Fibroblast of lung (primary cell): ENCODE results near the gene PPP1R1B. TPM values are rescaled to one million over a fixed set of nuclear protein-coding genes. Genes with fewer than 3 reads are reported as not detected.
A peak's percentile ranks its signal among the peaks of the same experiment; 100 is the strongest.

Experiments used
- DNase-seq, 2 donors: peaks; one replicate each; pipeline versions ENCODE4 v3.0.0 to v3.0.0-alpha.2; 2010; ENCODE audit warnings: low read depth in 2 of 2
- H2AFZ ChIP-seq: 2 replicates; pipeline ENCODE4 v1.5.1; 2012; ENCODE audit warnings: low read length, control low read depth, inconsistent platforms
- H3K27ac ChIP-seq: 2 replicates; pipeline ENCODE4 v1.5.1; 2011; ENCODE audit warnings: low read length, control low read depth; ENCODE audit not compliant: insufficient read depth
- H3K27me3 ChIP-seq: 2 replicates; pipeline ENCODE4 v1.5.1; 2011; ENCODE audit warnings: mild to moderate bottlenecking, low read length; ENCODE audit not compliant: control insufficient read depth, insufficient read depth
- H3K36me3 ChIP-seq: 2 replicates; pipeline ENCODE4 v1.5.1; 2011; ENCODE audit warnings: low read length; ENCODE audit not compliant: control insufficient read depth, insufficient read depth
- H3K4me1 ChIP-seq: 2 replicates; pipeline ENCODE4 v1.5.1; 2011; ENCODE audit warnings: low read length; ENCODE audit not compliant: control insufficient read depth, insufficient read depth; ENCODE audit errors: extremely low read depth
- H3K4me2 ChIP-seq: 2 replicates; pipeline ENCODE4 v1.5.1; 2011; ENCODE audit warnings: low read length, control low read depth; ENCODE audit not compliant: insufficient read depth; ENCODE audit errors: extremely low read depth
- H3K4me3 ChIP-seq, 4 experiments: fragments of 200-600 bp in 1 of 4; sonication (generic) in 1 of 4; replicated peaks in 1 of 4; 2 replicates each; pipeline ENCODE4 v1.5.1; 2011 to 2016; ENCODE audit warnings: low read length in 4 of 4, low read depth in 3 of 4, mild to moderate bottlenecking in 3 of 4, control low read depth in 2 of 4, inconsistent platforms in 1 of 4, mixed read lengths in 1 of 4; ENCODE audit not compliant: insufficient read depth in 1 of 4; ENCODE audit errors: control extremely low read depth in 1 of 4
- H3K79me2 ChIP-seq: 2 replicates; pipeline ENCODE4 v1.5.1; 2012; ENCODE audit warnings: mild to moderate bottlenecking, low read length, inconsistent platforms; ENCODE audit not compliant: control insufficient read depth, insufficient read depth
- H3K9ac ChIP-seq: 2 replicates; pipeline ENCODE4 v1.5.1; 2011; ENCODE audit warnings: mild to moderate bottlenecking, low read length, control low read depth; ENCODE audit not compliant: insufficient read depth
- H3K9me3 ChIP-seq: 2 replicates; pipeline ENCODE4 v1.5.1; 2012; ENCODE audit warnings: low read depth, low read length; ENCODE audit not compliant: control insufficient read depth, insufficient read depth
- H4K20me1 ChIP-seq: 2 replicates; pipeline ENCODE4 v1.5.1; 2011; ENCODE audit warnings: low read length; ENCODE audit not compliant: control insufficient read depth, insufficient read depth; ENCODE audit errors: extremely low read depth
- EZH2 ChIP-seq: IDR thresholded peaks from 2 replicates; pipeline ENCODE4 v1.5.1; 2012; ENCODE audit warnings: low read length, control low read depth, mild to moderate bottlenecking; ENCODE audit errors: missing control alignments
- polyA plus RNA-seq, 2 donors: library from polyadenylated mRNA; depleted of rRNA in 1 of 2; stranded (reverse) in 1 of 2; unstranded in 1 of 2; fragments of >200 nt; gene quantifications; 2 replicates each; pipeline ENCODE4 v1.2.1, GENCODE V29; 2011 to 2012; ENCODE audit warnings: missing spikeins in 1 of 2
- total RNA-seq: library from RNA; depleted of rRNA; stranded (reverse); fragments of >200 nt; gene quantifications from 2 replicates; pipeline ENCODE4 v1.2.1, GENCODE V29; 2014
- TF ChIP-seq, protein P1 (sequence below), 2 donors: IDR thresholded peaks in 1 of 2; conservative IDR thresholded peaks in 1 of 2; 1 replicate in 1 of 2; 2 replicates in 1 of 2; pipeline ENCODE4 v1.5.1; 2011 to 2012; ENCODE audit warnings: low read length in 2 of 2, control low read depth in 1 of 2, inconsistent platforms in 1 of 2, low read depth in 1 of 2, mild to moderate bottlenecking in 1 of 2

PPP1R1B gene
- total and polyA plus RNA-seq, 2 donors (not counting 1 experiment from before 2014, with no cell fraction given), result under 0.01 to 0.05 TPM

DNA sequence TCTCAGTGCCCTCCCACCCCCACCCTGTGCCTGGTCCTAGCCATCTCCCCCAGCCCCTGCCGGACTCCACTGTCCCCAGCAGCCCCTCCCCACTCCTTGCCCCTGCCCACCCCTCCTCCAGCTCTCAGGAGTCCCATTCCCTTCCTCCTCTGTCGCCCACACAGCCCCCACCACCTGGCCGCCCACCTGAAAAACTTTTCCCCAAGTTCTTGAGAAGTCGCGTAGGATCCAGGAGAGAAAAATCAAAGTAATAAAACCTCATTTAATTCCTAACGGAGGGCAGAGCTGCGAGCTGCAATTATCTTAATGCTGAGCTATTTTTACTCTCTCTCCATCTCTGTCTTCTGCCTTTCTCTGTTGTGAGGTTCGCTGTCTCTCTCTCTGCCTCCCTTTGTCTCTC lies 2.4 kb upstream of the PPP1R1B start:
- TF ChIP-seq, protein P1, sequence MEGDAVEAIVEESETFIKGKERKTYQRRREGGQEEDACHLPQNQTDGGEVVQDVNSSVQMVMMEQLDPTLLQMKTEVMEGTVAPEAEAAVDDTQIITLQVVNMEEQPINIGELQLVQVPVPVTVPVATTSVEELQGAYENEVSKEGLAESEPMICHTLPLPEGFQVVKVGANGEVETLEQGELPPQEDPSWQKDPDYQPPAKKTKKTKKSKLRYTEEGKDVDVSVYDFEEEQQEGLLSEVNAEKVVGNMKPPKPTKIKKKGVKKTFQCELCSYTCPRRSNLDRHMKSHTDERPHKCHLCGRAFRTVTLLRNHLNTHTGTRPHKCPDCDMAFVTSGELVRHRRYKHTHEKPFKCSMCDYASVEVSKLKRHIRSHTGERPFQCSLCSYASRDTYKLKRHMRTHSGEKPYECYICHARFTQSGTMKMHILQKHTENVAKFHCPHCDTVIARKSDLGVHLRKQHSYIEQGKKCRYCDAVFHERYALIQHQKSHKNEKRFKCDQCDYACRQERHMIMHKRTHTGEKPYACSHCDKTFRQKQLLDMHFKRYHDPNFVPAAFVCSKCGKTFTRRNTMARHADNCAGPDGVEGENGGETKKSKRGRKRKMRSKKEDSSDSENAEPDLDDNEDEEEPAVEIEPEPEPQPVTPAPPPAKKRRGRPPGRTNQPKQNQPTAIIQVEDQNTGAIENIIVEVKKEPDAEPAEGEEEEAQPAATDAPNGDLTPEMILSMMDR (conservative IDR thresholded peaks at IDR 0.05 in 1 of 2, IDR thresholded peaks at IDR 0.05 in 1 of 2; ENCODE audit: low read depth in 1 of 2, low read length in 2 of 2), result no peak
- no peak for TF ChIP-seq EZH2
- H3K27me3 ChIP-seq, result peaks cover 47% of the 10 kb centered on the region
- no peaks in the 10 kb centered on the region for H3K9me3 ChIP-seq
- H3K9ac ChIP-seq, result no peak overlapping the region
- no peak for DNase-seq
- H2AFZ ChIP-seq, result no peak overlapping the region
- no peak overlapping the region for H3K27ac ChIP-seq
- no peaks in the 10 kb centered on the region for H3K4me1 ChIP-seq
- no peak overlapping the region for H3K4me3 ChIP-seq
- H3K4me2 ChIP-seq, result no peak overlapping the region
- H4K20me1 ChIP-seq, result no peaks in the 10 kb centered on the region
- no peaks in the 10 kb centered on the region for H3K36me3 ChIP-seq
- H3K79me2 ChIP-seq, result no peaks in the 10 kb centered on the region

DNA sequence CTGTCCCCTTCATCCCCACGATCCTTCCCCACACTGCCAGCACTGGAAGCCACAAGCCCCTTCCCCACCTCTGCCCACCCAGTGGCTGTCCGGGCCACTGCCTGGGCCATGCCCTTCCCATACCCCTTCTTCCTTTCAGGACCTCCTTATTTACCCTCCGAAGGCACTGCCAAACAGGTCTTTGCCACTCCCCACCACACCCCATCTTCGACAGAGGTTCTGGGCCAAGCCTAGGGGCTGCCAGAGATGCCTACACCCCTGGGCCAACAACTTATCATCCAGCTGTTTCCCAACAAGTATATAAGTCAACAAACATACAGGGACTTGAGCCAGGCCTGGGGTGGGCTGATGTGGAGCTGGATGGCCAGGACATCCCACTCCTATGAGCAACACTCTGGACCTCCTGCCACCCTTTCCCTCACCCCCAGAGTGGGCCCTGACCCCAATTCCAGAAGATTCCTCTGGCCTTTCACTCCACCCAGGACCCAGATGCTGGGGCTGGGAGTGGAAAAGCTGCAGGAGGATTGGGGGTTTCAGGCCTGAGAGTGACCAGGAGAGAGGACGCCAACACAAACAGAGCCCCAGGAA lies 1.5 kb upstream of the PPP1R1B start:
- no peak overlapping the region for H3K9ac ChIP-seq
- H3K4me3 ChIP-seq, result no peak overlapping the region
- no peaks in the 10 kb centered on the region for H3K79me2 ChIP-seq
- H3K4me1 ChIP-seq, result no peaks in the 10 kb centered on the region
- no peak for DNase-seq
- no peaks in the 10 kb centered on the region for H4K20me1 ChIP-seq
- H3K4me2 ChIP-seq, result no peak overlapping the region
- H2AFZ ChIP-seq, result no peak overlapping the region
- peaks cover 52% of the 10 kb centered on the region for H3K27me3 ChIP-seq
- no peaks in the 10 kb centered on the region for H3K36me3 ChIP-seq
- TF ChIP-seq, protein P1 (conservative IDR thresholded peaks at IDR 0.05 in 1 of 2, IDR thresholded peaks at IDR 0.05 in 1 of 2; ENCODE audit: low read depth in 1 of 2, low read length in 2 of 2), result no peak
- no peak for TF ChIP-seq EZH2
- no peak overlapping the region for H3K27ac ChIP-seq
- H3K9me3 ChIP-seq, result no peaks in the 10 kb centered on the region

DNA sequence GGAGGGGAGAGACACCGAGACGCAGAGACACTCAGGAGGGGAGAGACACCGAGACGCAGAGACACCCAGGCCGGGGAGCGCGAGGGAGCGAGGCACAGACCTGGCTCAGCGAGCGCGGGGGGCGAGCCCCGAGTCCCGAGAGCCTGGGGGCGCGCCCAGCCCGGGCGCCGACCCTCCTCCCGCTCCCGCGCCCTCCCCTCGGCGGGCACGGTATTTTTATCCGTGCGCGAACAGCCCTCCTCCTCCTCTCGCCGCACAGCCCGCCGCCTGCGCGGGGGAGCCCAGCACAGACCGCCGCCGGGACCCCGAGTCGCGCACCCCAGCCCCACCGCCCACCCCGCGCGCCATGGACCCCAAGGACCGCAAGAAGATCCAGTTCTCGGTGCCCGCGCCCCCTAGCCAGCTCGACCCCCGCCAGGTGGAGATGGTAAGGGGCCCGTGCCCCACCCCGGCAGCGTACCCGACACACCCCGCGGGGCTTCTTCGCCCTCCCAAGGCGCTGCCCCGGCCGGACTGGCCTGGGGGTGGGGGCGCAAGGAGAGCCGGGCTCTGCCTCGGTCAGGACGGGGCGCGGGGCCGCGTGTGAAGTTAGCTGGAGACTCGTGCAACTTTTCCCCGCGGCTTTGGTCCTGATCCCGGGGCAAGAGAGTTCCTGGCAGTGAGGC lies 427 bp downstream of the PPP1R1B start:
- TF ChIP-seq, protein P1 (conservative IDR thresholded peaks at IDR 0.05 in 1 of 2, IDR thresholded peaks at IDR 0.05 in 1 of 2; ENCODE audit: low read depth in 1 of 2, low read length in 2 of 2), result no peak
- TF ChIP-seq EZH2, result peak; percentile 99
- peak overlapping the region; percentile 13 for H3K4me2 ChIP-seq
- no peaks in the 10 kb centered on the region for H3K9me3 ChIP-seq
- no peak overlapping the region for H3K27ac ChIP-seq
- no peak overlapping the region for H3K9ac ChIP-seq
- no peaks in the 10 kb centered on the region for H3K36me3 ChIP-seq
- H2AFZ ChIP-seq, result no peak overlapping the region
- peaks cover 56% of the 10 kb centered on the region for H3K27me3 ChIP-seq
- H3K4me3 ChIP-seq, result peak overlapping the region in 2 of 4 experiments; percentile 16 to 38
- no peaks in the 10 kb centered on the region for H3K4me1 ChIP-seq
- DNase-seq, result no peak
- no peaks in the 10 kb centered on the region for H4K20me1 ChIP-seq
- H3K79me2 ChIP-seq, result no peaks in the 10 kb centered on the region
